Activated CD4-positive, alpha-beta T cell treated with anti-CD3 and anti-CD28 coated beads, Interleukin-10, Interleukin-2, amounts not matched to agents 100 ng/mL and 50 ng/mL, durations not matched to agents 16 hours and 8 hours (primary cell): ENCODE data around the gene BMPR1B.
"Not testable (repeated sequence)": the region's sequence is repeated elsewhere in the genome, so short reads cannot be mapped to it uniquely, and the experiment has no call there.

Experiments used
- DNase-seq: peaks from one replicate; pipeline ENCODE4 v3.0.0-alpha.2; 2020

Gene BMPR1B

DNA sequence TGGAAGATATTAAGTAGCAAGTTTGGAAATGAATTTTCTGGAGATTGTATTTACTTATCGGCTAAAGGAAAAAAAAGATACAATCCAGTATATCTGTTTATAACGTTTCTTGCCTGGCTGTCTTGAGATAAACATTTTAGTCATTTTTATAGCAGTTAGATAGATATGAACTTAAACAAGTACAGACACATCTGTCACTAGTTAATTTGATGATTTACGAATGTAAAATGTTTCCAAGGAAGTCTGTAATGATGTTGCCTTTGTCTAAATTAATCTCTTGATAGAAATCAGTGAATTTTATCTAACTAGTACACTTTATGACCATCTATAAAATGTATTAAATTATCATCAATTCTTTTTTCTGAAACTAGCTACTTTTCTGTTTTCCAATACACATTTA lies 5.7 kb downstream of the BMPR1B start:
- no peak for DNase-seq

DNA sequence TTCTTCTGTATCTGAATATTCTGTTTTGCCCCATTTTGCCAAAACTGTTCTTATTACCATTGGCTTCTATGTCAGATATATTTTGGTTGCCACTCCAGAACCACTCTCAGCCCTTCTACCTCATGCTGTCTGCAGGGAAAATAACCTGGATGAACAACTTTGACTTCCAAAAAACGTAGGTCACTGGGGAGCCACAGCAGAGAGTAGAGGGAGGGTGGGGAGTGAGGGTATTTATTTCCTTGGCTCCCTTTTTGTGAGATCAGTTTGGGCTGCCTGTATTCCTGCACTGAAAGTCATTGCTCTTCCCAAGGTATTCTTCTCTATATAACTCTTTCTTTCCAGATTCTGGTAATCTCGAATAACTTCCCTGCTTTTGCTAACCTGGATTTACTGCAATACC lies 6.3 kb downstream of the BMPR1B start:
- DNase-seq: no peak

DNA sequence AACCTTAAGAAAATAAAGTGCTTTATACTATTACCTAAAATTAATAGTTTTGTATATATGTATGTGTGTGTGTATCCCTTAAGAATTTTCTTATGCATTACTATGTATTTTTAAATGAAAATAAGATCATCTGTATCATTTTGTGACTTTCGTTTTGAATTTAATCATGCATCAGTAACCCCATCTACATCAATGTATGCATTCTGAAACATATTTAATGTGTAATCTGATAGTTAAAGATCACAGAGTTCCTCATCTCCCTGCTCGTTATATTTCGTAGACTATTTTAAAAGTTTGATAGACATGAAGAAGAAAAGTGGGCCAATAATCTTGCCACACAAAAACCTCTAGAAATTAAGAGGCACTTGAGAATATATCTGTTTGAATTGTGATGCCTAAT lies 7.4 kb downstream of the BMPR1B start:
- DNase-seq: no peak

DNA sequence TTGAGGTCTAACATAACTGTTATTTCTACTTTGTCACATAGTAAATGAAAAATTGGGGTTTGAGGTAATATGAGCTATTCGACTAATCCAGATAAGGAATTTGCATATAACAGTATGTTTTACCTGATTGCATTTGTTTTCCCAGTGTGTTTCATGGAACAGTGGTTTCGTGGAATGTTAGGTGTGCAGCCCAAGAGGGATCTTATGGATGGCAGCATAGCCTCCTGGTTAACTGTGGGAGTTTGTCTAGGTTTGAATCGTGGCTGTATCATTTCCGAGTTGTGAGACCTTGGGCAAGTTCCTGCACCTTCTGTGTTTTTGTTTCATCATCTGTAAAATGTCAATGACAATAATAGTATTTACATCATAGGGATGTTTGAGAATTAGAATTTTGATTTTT lies 7.9 kb downstream of the BMPR1B start:
- DNase-seq: no peak

DNA sequence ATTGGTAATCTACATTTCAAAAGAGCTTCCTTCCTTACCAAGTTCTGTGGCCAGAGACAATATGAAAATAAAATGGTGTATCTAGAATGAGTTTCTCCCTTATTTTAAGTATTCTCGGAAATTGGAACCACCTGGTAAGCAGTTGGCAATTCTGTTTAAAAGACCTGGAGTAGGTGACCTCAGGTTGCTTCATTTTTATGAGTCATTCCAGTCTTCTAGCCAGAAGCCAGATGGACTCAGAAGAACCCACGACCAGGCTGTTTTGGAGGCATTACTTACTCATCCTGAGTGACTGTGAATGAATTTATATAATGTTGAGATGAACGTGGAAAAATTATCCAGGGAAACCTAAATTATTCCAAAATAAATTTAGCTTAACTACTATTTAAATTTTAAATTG lies 9.1 kb downstream of the BMPR1B start:
- no peak for DNase-seq

GRCh38 chr4:94767446-94767845 lies 9.7 kb downstream of the BMPR1B start:
- DNase-seq: no peak

DNA sequence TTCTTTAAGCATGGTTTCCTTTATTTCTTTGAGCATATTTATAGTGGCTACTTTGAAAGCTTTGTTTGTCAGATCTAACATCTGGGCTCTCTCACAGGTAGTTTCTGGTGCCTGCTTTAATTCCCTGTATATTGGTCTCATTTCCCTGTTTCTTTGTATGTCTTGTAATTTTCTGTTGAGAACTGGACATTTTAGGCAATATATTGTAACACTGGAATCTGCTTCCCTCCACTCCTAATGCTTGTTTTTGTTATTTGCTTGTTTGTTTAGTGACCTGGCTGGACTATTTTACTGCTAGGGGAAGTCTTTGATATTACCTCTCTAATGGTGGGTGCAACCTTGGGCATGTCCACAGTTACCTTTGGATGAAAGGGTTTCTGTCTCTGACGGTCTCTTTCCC lies 25.0 kb downstream of the BMPR1B start:
- DNase-seq: no peak

- no peak for DNase-seq
These were observed 33.9 kb downstream of the BMPR1B start for GRCh38 chr4:94791701-94792100.

DNA sequence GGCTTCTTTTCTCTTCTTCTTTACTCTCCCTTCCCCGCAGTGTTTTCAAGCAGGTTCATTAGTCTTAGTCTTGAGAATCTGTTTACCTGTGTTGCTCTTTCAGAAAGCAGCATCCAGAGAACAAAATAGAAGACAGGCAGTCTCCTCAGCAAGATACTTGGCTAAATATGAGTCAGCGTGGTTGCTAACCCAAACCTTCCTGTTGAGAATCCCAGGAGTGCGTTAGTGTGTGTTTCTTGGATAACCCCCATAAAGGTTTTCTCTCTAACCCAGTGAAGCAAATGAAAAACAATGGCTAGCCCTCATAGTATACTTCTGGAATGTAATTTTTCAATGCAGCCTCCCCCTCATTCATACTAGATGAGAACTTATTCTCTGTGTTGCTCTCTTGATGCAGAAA lies 41.1 kb downstream of the BMPR1B start:
- no peak for DNase-seq

GRCh38 chr4:94801016-94801415 lies 43.3 kb downstream of the BMPR1B start:
- no peak for DNase-seq

- no peak for DNase-seq
These were observed 44.3 kb downstream of the BMPR1B start for GRCh38 chr4:94802091-94802490.

- DNase-seq: no peak
These were observed 45.4 kb downstream of the BMPR1B start for GRCh38 chr4:94803181-94803580.

GRCh38 chr4:94804650-94805049 lies 46.9 kb downstream of the BMPR1B start:
- no peak for DNase-seq

DNA sequence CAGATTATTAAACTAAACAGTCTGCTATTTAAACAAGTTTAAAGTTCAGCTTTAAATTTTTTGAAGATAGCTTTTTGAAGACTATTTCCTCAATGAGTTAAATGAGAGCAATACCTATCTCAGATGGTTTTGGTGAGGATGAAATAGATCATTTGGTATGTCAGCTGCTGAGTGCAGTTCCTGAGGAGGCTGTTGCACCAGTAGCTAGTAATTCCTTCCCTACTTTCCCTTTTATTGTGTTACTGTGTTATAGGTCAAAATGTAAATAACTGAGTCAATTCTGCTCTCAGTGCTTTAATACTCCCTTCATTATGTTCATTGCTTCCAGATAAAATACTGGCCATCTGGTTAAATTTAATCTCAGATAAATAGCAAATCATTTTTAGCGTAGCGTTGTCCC lies 48.6 kb downstream of the BMPR1B start:
- no peak for DNase-seq

DNA sequence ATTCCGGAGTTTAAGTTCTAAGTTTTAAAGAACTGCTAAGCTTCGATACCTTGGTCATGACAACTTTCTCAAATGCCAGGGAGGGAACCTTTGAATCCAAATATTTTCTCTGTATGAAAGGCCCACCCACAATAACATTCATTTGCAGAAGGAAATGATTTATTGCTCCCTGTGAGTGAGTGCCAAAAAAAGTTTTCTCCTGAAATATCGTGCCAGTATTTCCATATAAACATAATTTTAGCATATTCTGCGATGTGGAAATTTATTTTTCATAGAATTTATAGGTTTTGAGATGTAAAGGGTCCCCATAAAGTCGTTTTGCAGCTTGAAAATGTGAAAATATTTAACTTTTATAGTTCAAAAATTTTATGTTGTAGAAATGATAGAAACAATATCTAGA lies 53.9 kb downstream of the BMPR1B start:
- DNase-seq: no peak

GRCh38 chr4:94813221-94813620 lies 55.5 kb downstream of the BMPR1B start:
- DNase-seq: no peak

DNA sequence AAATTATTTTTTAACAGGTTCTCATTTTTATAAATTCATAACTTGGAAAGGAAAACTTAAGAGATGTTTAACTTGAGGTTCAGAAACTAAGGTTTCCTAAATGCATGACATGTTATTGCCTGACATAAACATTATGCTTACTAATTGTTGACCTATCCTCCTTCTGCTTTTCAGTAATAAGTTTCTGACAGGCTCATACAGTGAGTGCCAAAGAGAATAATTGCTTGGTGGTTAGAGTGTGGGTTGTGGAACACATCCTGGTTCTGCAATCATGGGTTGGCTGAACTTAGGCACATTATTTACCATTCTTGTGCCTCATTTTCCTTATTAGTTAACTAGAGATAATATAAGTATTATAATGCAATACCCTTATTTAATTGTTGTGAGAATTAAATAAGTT lies 56.5 kb downstream of the BMPR1B start:
- DNase-seq: no peak

DNA sequence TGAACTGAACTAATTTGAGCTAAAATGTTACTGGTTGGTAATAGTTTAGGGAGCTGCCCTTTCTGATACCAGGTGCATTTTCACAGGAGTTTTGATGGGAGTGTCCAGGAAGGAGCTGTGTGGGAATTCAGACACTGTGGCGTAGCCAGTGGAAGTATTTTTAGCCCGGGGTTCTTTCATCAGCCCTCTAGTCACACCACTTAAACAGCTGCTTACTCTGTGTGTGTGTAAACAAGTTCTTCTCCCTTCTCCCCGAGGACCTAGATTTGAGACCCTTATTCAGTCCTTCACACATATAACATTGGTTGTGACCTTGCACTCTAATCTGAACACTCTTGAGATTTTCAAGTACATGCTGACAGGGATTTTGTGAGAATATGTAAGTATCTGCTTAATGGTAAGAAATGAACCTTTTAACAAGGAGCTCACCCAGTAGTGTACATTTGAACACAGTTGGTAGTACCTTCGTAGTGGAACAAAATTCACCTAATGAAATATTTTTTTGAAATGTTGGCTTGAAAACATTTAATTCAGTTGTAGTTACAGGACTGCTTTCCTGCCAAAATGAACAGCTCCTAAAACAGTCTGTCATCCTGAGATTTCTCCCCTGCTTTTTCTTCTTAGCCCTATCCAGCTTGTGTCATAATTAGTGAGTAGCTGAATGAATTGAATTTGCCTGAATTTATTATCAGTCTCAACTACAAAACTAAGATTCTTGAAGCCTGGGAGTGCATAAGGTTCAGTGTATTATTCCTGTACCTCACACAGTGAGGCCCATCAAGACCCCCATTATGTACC lies 61.8 kb downstream of the BMPR1B start:
- no peak for DNase-seq

GRCh38 chr4:94826206-94826605 lies 68.5 kb downstream of the BMPR1B start:
- no peak for DNase-seq

GRCh38 chr4:94827481-94828110 lies 69.8 kb downstream of the BMPR1B start:
- DNase-seq: no peak

DNA sequence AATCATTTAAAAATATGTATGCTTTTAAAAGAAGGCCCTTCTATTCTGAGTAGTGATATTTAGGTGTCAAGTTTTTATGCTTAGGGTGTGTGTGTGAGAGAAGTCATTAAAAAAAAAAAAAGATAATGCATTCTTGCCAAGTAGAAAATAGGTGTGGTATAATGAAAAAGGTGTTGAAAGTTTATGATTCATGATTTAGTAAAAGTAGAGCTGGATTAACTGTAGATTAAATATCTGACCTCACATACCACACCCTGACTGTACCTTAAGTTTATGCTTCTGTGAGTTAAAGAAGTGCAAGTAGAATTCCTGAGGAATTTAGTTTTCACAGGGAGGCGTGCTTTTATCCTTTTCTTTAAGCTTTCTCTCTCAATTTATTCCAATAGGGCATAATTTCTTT lies 71.1 kb downstream of the BMPR1B start:
- no peak for DNase-seq

GRCh38 chr4:94831607-94832006 lies 73.9 kb downstream of the BMPR1B start:
- no peak for DNase-seq

DNA sequence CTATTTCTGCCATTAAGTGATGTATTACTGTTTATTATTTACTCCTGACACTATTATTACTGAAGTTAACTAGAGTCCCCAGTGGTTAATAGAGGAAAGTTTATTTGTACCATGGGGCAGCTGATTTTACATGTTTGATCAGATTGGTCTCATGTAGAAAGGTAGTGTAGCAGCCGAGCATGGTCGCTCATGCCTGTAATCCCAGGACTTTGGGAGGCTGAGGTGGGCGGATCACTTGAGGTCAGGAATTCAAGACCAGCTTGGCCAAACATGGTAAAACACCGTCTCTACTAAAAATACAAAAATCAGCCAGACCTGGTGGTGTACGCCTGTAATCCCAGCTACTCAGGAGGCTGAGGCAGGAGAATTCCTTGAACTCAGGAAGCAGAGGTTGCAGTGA lies 74.6 kb downstream of the BMPR1B start:
- not testable (repeated sequence) for DNase-seq

- DNase-seq: no peak
These were observed 75.6 kb downstream of the BMPR1B start for GRCh38 chr4:94833394-94833793.

GRCh38 chr4:94834501-94834900 lies 76.7 kb downstream of the BMPR1B start:
- no peak for DNase-seq
